ENCODE measurements around the gene ICOSLG. TPM values are rescaled to one million over a fixed set of nuclear protein-coding genes. Genes with fewer than 3 reads are reported as not detected.

ICOSLG gene
- total RNA-seq, 1 donor from 2014 or later, result not detected

- Histone ChIP-seq H3K4me1 (no peaks in the 10 kb centered on the region), H3K36me3 (no peaks in the 10 kb centered on the region), H3K27ac (no peak overlapping the region), H3K4me3 (no peak overlapping the region), H3K9me3 (peaks cover 0 to 5% of the 10 kb centered on the region in 2 donors), H3K27me3 (no peaks in the 10 kb centered on the region)
- intact Hi-C loops (cut with DNase I), result no loop called here
- TF ChIP-seq CTCF (IDR thresholded peaks at IDR 0.05), result no peak
- DNase-seq (ENCODE audit: low spot score in 2 of 2), result no peak
These were observed 21.8 kb upstream of the ICOSLG start for GRCh38 chr21:44262338-44263056.

- no peak for TF ChIP-seq CTCF (IDR thresholded peaks at IDR 0.05)
- Histone ChIP-seq H3K36me3 (no peaks in the 10 kb centered on the region), H3K27me3 (no peaks in the 10 kb centered on the region), H3K9me3 (peaks cover 0 to 5% of the 10 kb centered on the region in 2 donors), H3K4me1 (no peaks in the 10 kb centered on the region), H3K4me3 (no peak within 1 kb of the TSS), H3K27ac (no peak within 1 kb of the TSS)
- intact Hi-C loops (cut with DNase I), result no loop called here
- no peak for DNase-seq (ENCODE audit: low spot score in 2 of 2)
These were observed 21.0 kb upstream of the ICOSLG start, which contains the start of gene DNMT3L for GRCh38 chr21:44261675-44262295. TSS of gene DNMT3L (minus strand) at chr21:44261897. CDS start at chr21:44261259, 638 bp downstream.

- intact Hi-C loops (cut with DNase I), result no loop called here
- H3K27me3 ChIP-seq, result no peaks in the 10 kb centered on the region
- H3K4me1 ChIP-seq, result no peaks in the 10 kb centered on the region
- H3K27ac ChIP-seq, result no peak overlapping the region
- DNase-seq (ENCODE audit: low spot score in 2 of 2), result no peak
- H3K36me3 ChIP-seq, result no peaks in the 10 kb centered on the region
- H3K4me3 ChIP-seq, result no peak overlapping the region
- H3K9me3 ChIP-seq, result peaks cover 0 to 5% of the 10 kb centered on the region in 2 donors
- no peak for TF ChIP-seq CTCF (IDR thresholded peaks at IDR 0.05)
These were observed 20.3 kb upstream of the ICOSLG start for GRCh38 chr21:44260791-44261631.

GRCh38 chr21:44260066-44260465 is 19.3 kb upstream of the ICOSLG start:
- no peak for TF ChIP-seq CTCF (IDR thresholded peaks at IDR 0.05)
- no peak overlapping the region for H3K27ac ChIP-seq
- H3K36me3 ChIP-seq, result no peaks in the 10 kb centered on the region
- no peaks in the 10 kb centered on the region for H3K4me1 ChIP-seq
- no peaks in the 10 kb centered on the region for H3K27me3 ChIP-seq
- DNase-seq (ENCODE audit: low spot score in 2 of 2), result no peak
- H3K4me3 ChIP-seq, result no peak overlapping the region
- intact Hi-C loops (cut with DNase I), result no loop called here
- H3K9me3 ChIP-seq, result peaks cover 0 to 5% of the 10 kb centered on the region in 2 donors

DNA sequence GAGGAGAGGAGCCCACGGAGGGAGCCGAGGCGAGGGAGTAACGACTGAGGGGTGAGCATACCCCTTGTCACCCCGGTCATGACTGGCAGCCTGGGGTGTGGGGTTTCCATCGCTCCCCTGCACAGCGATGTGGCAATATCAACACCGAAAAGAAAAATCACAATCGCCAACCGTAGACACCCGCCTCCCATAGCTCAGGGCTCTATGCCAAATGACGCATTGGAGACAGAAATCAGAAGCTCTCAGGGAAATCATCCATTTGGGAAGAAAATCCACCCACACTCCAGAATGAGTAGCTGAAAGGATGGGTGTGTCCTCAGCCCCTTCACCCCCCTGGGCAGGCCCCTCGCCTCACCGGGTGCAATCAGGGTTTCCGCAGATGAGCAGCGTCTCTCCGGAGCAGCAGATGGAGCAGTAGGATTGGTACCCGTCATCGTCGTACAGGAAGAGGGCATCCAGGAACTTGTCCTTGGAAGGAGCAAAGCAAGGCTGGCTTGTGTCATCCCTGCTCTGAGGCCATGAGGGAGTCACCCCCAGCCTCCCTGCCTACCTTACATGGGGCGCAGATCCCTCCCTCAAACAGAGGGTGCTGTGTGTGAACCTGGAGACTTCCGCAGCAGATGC is 18.5 kb upstream of the ICOSLG start:
- no peaks in the 10 kb centered on the region for H3K4me1 ChIP-seq
- DNase-seq (ENCODE audit: low spot score in 2 of 2), result no peak
- no peak for TF ChIP-seq CTCF (IDR thresholded peaks at IDR 0.05)
- peaks cover 0 to 5% of the 10 kb centered on the region in 2 donors for H3K9me3 ChIP-seq
- H3K36me3 ChIP-seq, result no peaks in the 10 kb centered on the region
- intact Hi-C loops (cut with DNase I), result no loop called here
- no peak overlapping the region for H3K4me3 ChIP-seq
- no peak overlapping the region for H3K27ac ChIP-seq
- no peaks in the 10 kb centered on the region for H3K27me3 ChIP-seq
